Transverse colon (tissue), 4 donors: Measurements from ENCODE around the gene KIF16B. TPM values are rescaled to one million over a fixed set of nuclear protein-coding genes. Genes with fewer than 3 reads are reported as not detected.

Source experiments
- DNase-seq: peaks from one replicate; pipeline ENCODE4 v3.0.0-alpha.2; 2019
- H3K27ac ChIP-seq, 4 donors: fragments of 200-600 bp; sonication (generic); 2 replicates each; pipeline ENCODE4 v1.5.1; 2016 to 2018; ENCODE audit warnings: inconsistent platforms in 4 of 4
- H3K27me3 ChIP-seq: fragments of 200-600 bp; sonication (generic); 2 replicates; pipeline ENCODE4 v1.5.1; 2017; ENCODE audit warnings: inconsistent platforms
- H3K36me3 ChIP-seq, 4 donors: fragments of 200-600 bp; sonication (generic); 2 replicates each; pipeline ENCODE4 v1.5.1; 2017 to 2019; ENCODE audit warnings: inconsistent platforms in 4 of 4
- H3K4me1 ChIP-seq, 4 donors: fragments of 200-600 bp; sonication (generic); 2 replicates each; pipeline ENCODE4 v1.5.1; 2017 to 2020; ENCODE audit warnings: inconsistent platforms in 4 of 4
- H3K4me3 ChIP-seq, 4 donors: fragments of 200-600 bp; sonication (generic); 1 replicate in 1 of 4; 2 replicates in 3 of 4; pipeline versions ENCODE4 v1.5.1 to v1.6.1; 2017 to 2019; ENCODE audit warnings: inconsistent platforms in 4 of 4
- H3K9me3 ChIP-seq, 2 donors: fragments of 200-600 bp; sonication (generic); 2 replicates each; pipeline ENCODE4 v1.5.1; 2017 to 2019; ENCODE audit warnings: inconsistent platforms in 2 of 2
- CTCF ChIP-seq, 5 experiments: fragments of 200-600 bp in 3 of 5; fragments of 450-650 bp in 2 of 5; sonication (generic) in 3 of 5; IDR thresholded peaks; 1 replicate in 2 of 5; 2 replicates in 3 of 5; pipeline ENCODE4 v1.5.1; 2016 to 2017; ENCODE audit warnings: antibody characterized with exemption in 5 of 5, inconsistent platforms in 3 of 5, mild to moderate bottlenecking in 2 of 5, moderate library complexity in 1 of 5
- EP300 ChIP-seq: sonication (generic); formaldehyde crosslinking; IDR thresholded peaks from one replicate; pipeline ENCODE4 v1.6.1; 2017; ENCODE audit warnings: antibody characterized with exemption, low read depth
- POLR2A ChIP-seq: fragments of 450-650 bp; IDR thresholded peaks from one replicate; pipeline ENCODE4 v1.6.1; 2016; ENCODE audit warnings: antibody characterized with exemption, mild to moderate bottlenecking, moderate library complexity
- POLR2AphosphoS5 ChIP-seq, 3 donors: sonication (generic); formaldehyde crosslinking; IDR thresholded peaks; one replicate each; pipeline ENCODE4 v1.6.1; 2016; ENCODE audit warnings: antibody characterized with exemption in 3 of 3
- WGBS, 2 donors: methylation state at CpG; one replicate each; pipeline ENCODE4 v1.1.5; 2018; ENCODE audit warnings: low coverage in 1 of 2; 5-methylcytosine and 5-hydroxymethylcytosine counted together
- in situ Hi-C, 4 donors: fragments of 200-750 bp; cut with MboI; loops; one replicate each; pipeline versions ENCODE4 v1.15.0 to v1.15.1; 2017; ENCODE audit warnings: low sequenced_read_pairs in 3 of 4, low pct_ligation_motif_present in 1 of 4, low pct_unique_long_range_greater_than_20kb in 1 of 4
- intact Hi-C: fragments of 100-400 bp; cut with DNase I; formaldehyde crosslinking; loops from one replicate; pipeline ENCODE4 v1.15.1; 2023; ENCODE audit warnings: low total_unique reads
- total RNA-seq, 4 donors: library from RNA; depleted of rRNA; stranded (reverse); fragments of >200 nt; gene quantifications; one replicate each; pipeline ENCODE4 v1.1.0, GENCODE V29; 2016

Gene KIF16B
- total RNA-seq, 4 donors from 2014 or later: 82.7 to 154 (median 90.1) TPM

GRCh38 chr20:16353417-16353781, 219.8 kb downstream of the KIF16B start:
- no peaks in the 10 kb centered on the region for H3K36me3 ChIP-seq
- no peak for DNase-seq
- H3K27me3 ChIP-seq: no peaks in the 10 kb centered on the region
- no peaks in the 10 kb centered on the region for H3K9me3 ChIP-seq
- in situ Hi-C loops (no loop called here), intact Hi-C loops (loop anchor here (1.0 kb wide), 1 partner anchor 40 kb away; no protein-coding TSS in a partner anchor)
- no peak for TF ChIP-seq POLR2A
- no peak for TF ChIP-seq EP300
- no peak for TF ChIP-seq POLR2AphosphoS5 (IDR thresholded peaks at IDR 0.05)
- TF ChIP-seq CTCF (IDR thresholded peaks at IDR 0.05): no peak
- WGBS, 2 donors: 93% methylated on average over 1 of the region's 1 CpG; no CpG with 5 or more reads in 1 of the 2 donors
- H3K4me3 ChIP-seq: no peak overlapping the region
- no peak overlapping the region for H3K27ac ChIP-seq
- H3K4me1 ChIP-seq: no peaks in the 10 kb centered on the region

- no peak for DNase-seq
- no peaks in the 10 kb centered on the region for H3K27me3 ChIP-seq
- in situ Hi-C loops (no loop called here), intact Hi-C loops (loop anchor here (1.0 kb wide), 2 partner anchors 31 to 40 kb away; no protein-coding TSS in a partner anchor)
- H3K27ac ChIP-seq: no peak overlapping the region
- no peak overlapping the region for H3K4me3 ChIP-seq
- 93 to 100% methylated on average over 3 to 5 of the region's 5 CpGs for WGBS, 2 donors
- no peak for TF ChIP-seq POLR2AphosphoS5 (IDR thresholded peaks at IDR 0.05)
- TF ChIP-seq EP300: no peak
- no peak for TF ChIP-seq POLR2A
- no peak for TF ChIP-seq CTCF (IDR thresholded peaks at IDR 0.05)
- H3K36me3 ChIP-seq: no peaks in the 10 kb centered on the region
- no peaks in the 10 kb centered on the region for H3K9me3 ChIP-seq
- H3K4me1 ChIP-seq: no peaks in the 10 kb centered on the region
These were observed 220.4 kb downstream of the KIF16B start for GRCh38 chr20:16352751-16353416.

GRCh38 chr20:16352321-16352720, 220.9 kb downstream of the KIF16B start:
- intact Hi-C loops (loop anchor here (1.0 kb wide), 1 partner anchor 30 kb away; no protein-coding TSS in a partner anchor), in situ Hi-C loops (no loop called here)
- TF ChIP-seq CTCF (IDR thresholded peaks at IDR 0.05) (no peak), POLR2A (no peak), EP300 (no peak), POLR2AphosphoS5 (IDR thresholded peaks at IDR 0.05) (no peak)
- DNase-seq: no peak
- no peak overlapping the region for H3K4me3 ChIP-seq
- H3K27me3 ChIP-seq: no peaks in the 10 kb centered on the region
- no peaks in the 10 kb centered on the region for H3K9me3 ChIP-seq
- H3K27ac ChIP-seq: no peak overlapping the region
- 89% methylated on average over 4 of the region's 4 CpGs; no CpG with 5 or more reads in 1 of the 2 donors for WGBS, 2 donors
- H3K4me1 ChIP-seq: no peaks in the 10 kb centered on the region
- no peaks in the 10 kb centered on the region for H3K36me3 ChIP-seq

DNA sequence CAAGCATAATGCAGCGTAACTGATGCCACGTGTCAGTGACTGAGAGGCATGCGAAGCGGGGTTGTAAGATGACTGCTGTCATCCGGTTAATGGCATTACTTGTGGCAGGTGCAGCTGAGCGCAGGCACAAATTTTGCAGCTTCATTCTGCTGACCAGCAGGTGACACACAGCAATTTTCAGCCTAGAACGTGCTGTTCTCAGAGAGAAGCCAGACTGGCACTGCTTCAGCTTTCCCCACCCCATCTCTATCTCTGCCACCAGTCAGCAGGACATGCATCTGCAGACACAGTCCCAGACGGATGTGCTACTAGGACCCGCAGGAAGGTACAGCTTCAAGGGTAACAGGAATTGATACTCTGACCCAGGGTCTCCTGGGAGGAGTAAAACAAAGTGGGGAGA, 221.8 kb downstream of the KIF16B start:
- DNase-seq: no peak
- intact Hi-C loops: no loop called here
- 93% methylated on average over 9 of the region's 9 CpGs; no CpG with 5 or more reads in 1 of the 2 donors for WGBS, 2 donors
- H3K4me3 ChIP-seq: no peak overlapping the region
- in situ Hi-C loops: no loop called here
- H3K27ac ChIP-seq: no peak overlapping the region
- H3K27me3 ChIP-seq: no peaks in the 10 kb centered on the region
- TF ChIP-seq EP300: no peak
- no peaks in the 10 kb centered on the region for H3K36me3 ChIP-seq
- H3K4me1 ChIP-seq: no peaks in the 10 kb centered on the region
- H3K9me3 ChIP-seq: no peaks in the 10 kb centered on the region

- WGBS, 2 donors: 92 to 100% methylated on average over 2 to 11 of the region's 11 CpGs
- no peak for TF ChIP-seq CTCF (IDR thresholded peaks at IDR 0.05)
- no peak for TF ChIP-seq EP300
- no peak for TF ChIP-seq POLR2AphosphoS5 (IDR thresholded peaks at IDR 0.05)
- TF ChIP-seq POLR2A: no peak
- H3K27ac ChIP-seq: no peak overlapping the region
These were observed 222.8 kb downstream of the KIF16B start for GRCh38 chr20:16350465-16350864.

More at GRCh38 chr20:16350465-16350864, 222.8 kb downstream of the KIF16B start:
- Histone ChIP-seq H3K9me3 (no peaks in the 10 kb centered on the region), H3K36me3 (no peaks in the 10 kb centered on the region), H3K27me3 (no peaks in the 10 kb centered on the region), H3K4me1 (no peaks in the 10 kb centered on the region), H3K4me3 (no peak overlapping the region)
- DNase-seq: no peak
- in situ Hi-C loops (no loop called here), intact Hi-C loops (no loop called here)
